ENCODE measurements around the gene PTGES2. TPM values are rescaled to one million over a fixed set of nuclear protein-coding genes. Genes with fewer than 3 reads are reported as not detected.
A peak's percentile ranks its signal among the peaks of the same experiment; 100 is the strongest.

The PTGES2 gene
- total RNA-seq, 1 donor from 2014 or later: 60.4 TPM

DNA sequence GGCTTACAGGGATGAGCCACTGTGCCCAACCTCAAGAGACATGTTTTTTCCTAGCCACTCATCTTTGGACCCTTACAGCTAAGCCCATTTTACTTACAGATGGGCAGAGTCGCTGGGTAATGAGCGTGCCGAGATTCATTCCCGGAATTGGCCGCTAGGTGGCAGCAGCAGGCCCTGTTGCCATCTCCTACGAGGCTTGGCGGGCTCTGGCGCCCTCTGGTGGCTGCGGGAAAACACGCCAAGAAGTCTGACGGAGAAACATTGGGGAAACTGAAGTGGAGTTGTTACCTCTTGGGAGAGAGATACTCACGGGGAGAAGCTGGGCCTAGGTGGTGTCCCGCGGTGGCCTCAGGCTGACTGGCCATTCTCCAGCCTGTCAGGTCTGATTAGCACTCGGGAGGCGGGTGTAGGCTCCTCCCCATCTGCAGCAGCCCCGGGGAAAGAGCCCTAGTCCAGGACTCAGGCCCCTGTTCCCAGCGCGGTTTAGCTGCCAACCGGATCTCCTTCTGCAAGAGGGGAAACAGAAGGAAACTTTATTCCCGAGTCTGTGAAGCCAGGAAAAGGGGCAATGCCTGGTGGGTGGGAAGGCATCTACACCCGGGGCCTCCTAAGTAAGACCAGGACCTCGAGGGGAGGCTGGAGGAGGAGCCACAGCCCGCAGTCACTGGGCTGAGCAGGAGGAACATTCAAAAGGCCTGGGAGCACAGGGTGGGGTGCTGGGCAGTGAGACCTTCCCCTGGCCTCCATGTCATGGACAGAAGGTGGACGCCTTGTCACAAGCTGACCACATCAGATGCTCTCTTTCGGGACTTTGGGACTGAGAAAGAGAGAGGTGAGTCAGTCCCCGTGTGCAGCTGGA, 9.7 kb downstream of the PTGES2 start:
- Mint-ChIP-seq H3K27ac (peak overlapping the region; percentile 70), H3K27me3 (peaks cover 3% of the 10 kb centered on the region), H3K36me3 (ENCODE audit: insufficient read depth) (peaks cover 3% of the 10 kb centered on the region), H3K9me3 (ENCODE audit: low read depth) (no peaks in the 10 kb centered on the region), H3K4me3 (ENCODE audit: low read depth) (no peak overlapping the region), H3K4me1 (ENCODE audit: low read depth) (peaks cover 2% of the 10 kb centered on the region)
- TF ChIP-seq, protein P1, sequence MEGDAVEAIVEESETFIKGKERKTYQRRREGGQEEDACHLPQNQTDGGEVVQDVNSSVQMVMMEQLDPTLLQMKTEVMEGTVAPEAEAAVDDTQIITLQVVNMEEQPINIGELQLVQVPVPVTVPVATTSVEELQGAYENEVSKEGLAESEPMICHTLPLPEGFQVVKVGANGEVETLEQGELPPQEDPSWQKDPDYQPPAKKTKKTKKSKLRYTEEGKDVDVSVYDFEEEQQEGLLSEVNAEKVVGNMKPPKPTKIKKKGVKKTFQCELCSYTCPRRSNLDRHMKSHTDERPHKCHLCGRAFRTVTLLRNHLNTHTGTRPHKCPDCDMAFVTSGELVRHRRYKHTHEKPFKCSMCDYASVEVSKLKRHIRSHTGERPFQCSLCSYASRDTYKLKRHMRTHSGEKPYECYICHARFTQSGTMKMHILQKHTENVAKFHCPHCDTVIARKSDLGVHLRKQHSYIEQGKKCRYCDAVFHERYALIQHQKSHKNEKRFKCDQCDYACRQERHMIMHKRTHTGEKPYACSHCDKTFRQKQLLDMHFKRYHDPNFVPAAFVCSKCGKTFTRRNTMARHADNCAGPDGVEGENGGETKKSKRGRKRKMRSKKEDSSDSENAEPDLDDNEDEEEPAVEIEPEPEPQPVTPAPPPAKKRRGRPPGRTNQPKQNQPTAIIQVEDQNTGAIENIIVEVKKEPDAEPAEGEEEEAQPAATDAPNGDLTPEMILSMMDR (IDR thresholded peaks at IDR 0.05; ENCODE audit: unreplicated experiment): peak; percentile 100
- peak; percentile 98 for DNase-seq (ENCODE audit: low spot score, unreplicated experiment)

DNA sequence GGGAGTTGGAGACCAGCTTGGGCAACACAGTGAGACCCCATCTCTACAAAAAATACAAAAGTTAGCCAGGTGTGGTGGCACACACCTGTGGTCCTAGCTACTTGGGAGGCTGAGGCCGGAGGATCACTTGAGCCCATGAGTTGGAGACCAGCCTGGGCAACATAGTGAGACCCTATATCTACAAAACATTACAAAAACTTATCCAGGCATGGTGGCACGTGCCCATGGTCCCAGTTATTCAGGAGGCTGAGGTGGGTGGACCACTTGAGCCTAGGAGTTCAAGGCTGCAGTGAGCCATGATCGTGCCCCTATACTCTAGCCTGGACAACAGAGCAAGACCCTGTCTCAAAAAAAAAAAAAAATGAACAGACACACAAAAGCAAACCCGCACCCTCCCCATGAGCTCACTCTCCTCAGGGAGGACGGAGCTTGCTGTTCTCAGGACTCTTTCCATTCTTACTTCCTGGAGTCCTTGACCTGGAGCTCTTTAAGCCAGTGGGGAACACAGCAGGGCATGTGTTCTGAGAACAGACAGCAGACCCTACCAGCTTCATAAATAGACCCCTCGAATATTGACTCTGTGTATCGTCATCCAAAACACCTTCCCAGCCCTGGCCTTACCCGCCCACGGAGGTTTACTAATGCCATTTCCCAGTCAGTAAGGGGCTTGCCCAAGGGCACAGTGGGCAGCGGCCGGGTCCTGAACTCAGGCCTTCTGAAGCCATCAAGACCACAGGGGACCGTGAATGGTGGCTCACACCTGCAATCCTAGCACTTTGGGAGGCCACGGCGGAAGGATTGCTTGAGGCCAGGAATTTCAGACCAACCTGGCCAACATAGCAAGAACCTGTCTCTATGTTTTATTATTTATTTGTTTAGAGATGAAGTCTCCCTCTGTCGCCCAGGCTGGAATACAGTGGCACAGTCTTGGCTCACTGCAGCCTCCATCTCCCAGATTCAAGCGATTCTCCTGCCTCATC, 11.1 kb downstream of the PTGES2 start:
- H3K4me3 Mint-ChIP-seq (ENCODE audit: low read depth): no peak overlapping the region
- no peak overlapping the region for H3K27ac Mint-ChIP-seq
- peaks cover 2% of the 10 kb centered on the region for H3K4me1 Mint-ChIP-seq (ENCODE audit: low read depth)
- peaks cover 3% of the 10 kb centered on the region for H3K27me3 Mint-ChIP-seq
- TF ChIP-seq, protein P1 (IDR thresholded peaks at IDR 0.05; ENCODE audit: unreplicated experiment): no peak
- no peak for DNase-seq (ENCODE audit: low spot score, unreplicated experiment)
- peaks cover 3% of the 10 kb centered on the region for H3K36me3 Mint-ChIP-seq (ENCODE audit: insufficient read depth)
- H3K9me3 Mint-ChIP-seq (ENCODE audit: low read depth): no peaks in the 10 kb centered on the region

DNA sequence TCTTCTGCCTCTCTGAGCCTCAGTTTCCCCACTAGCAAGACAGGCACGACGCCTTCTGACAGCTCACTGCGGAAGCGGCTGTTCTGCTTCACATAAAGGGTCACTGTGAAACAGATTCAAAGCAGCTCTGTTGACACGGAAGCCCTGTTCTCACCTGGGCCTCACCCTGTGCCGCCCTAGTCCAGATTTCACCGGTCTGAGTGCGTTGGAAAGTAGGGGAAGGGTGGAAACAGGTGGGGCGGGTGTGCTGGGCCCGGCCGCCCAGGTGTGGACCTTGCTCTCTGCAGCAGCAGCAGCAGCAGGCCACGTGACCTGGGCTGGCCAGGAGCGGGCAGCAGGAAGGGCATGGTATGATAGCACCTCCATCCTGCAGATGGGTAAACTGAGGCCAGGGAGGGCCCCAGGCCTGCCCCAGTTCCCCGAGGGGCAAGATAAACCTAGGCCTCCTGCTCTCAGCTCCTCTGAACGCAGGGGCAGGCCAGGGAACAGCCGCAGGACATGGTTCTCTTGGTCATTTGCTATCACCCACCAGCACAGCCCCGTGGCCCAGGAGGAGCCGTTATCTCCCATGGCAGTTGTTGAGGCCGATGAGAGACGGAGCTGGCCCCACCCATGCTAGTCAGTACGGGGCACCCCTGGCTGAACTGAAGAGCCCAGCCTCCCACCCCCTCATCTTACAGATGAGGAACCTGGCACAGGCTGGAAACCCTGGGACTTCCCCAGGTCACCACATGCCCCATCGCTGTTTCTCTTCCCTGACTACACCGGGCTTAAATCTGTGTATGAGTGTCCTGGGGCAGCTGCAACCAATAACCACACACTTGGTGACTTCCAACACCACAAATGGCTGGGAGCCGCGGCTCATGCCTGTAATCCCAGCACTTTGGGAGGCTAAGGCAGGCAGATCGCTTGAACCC, 12.1 kb downstream of the PTGES2 start:
- no peaks in the 10 kb centered on the region for H3K9me3 Mint-ChIP-seq (ENCODE audit: low read depth)
- no peak overlapping the region for H3K4me3 Mint-ChIP-seq (ENCODE audit: low read depth)
- peaks cover 3% of the 10 kb centered on the region for H3K27me3 Mint-ChIP-seq
- TF ChIP-seq, protein P1 (IDR thresholded peaks at IDR 0.05; ENCODE audit: unreplicated experiment): no peak
- H3K27ac Mint-ChIP-seq: no peak overlapping the region
- H3K4me1 Mint-ChIP-seq (ENCODE audit: low read depth): peaks cover 2% of the 10 kb centered on the region
- H3K36me3 Mint-ChIP-seq (ENCODE audit: insufficient read depth): peaks cover 3% of the 10 kb centered on the region
- no peak for DNase-seq (ENCODE audit: low spot score, unreplicated experiment)

DNA sequence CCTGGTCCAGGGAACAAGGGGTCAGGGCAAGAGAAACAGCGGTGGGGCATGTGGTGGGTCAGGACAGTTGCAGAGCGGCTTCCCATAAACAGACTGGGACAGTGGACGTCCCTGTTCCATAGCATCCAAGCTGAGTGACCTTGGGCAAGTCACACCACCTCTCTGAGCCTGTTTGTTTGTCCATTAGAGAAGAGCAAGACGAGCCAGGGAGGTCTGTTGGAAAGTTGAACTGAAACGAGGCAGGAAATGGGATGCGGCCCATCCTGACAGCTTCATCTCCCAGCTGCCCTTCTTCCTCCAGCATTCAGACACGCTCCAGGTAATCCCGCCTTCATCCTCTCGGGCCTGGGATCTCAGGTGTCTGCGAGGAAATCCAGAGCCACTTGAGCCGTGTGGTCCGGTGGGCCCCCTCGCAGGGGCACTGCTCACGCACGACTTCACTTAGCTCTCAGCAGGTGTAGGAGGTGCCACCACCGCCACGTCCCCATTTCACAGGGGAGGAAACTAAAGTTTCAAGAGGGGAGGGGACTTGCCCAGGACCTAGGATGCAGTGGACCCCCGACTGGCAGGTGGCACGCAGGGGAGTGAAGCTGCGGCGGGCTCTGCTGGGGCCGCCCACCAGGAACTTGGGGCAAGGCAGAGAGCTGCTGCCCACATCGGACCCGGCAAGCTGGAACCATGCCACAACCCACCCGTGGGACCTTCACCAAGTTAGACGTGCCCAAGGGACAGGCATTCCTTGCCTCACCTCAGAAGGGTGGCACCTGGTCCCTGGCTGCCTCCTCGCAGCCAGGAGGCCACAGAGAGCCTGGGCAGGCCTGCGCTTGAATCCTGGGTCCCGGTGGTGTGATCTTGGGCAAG, 13.0 kb downstream of the PTGES2 start:
- TF ChIP-seq, protein P1 (IDR thresholded peaks at IDR 0.05; ENCODE audit: unreplicated experiment): no peak
- Mint-ChIP-seq H3K4me1 (ENCODE audit: low read depth) (peaks cover 2% of the 10 kb centered on the region), H3K27ac (no peak overlapping the region), H3K9me3 (ENCODE audit: low read depth) (no peaks in the 10 kb centered on the region), H3K4me3 (ENCODE audit: low read depth) (no peak overlapping the region), H3K27me3 (peaks cover 3% of the 10 kb centered on the region), H3K36me3 (ENCODE audit: insufficient read depth) (peaks cover 3% of the 10 kb centered on the region)
- no peak for DNase-seq (ENCODE audit: low spot score, unreplicated experiment)

Data from progenitor cell of endocrine pancreas (in vitro differentiated cells).